Measurements from ENCODE around the gene ABLIM2. TPM values are rescaled to one million over a fixed set of nuclear protein-coding genes. Genes with fewer than 3 reads are reported as not detected.

ABLIM2 gene
- total and polyA plus RNA-seq, 2 of the 8 experiments (the other 6 are each of a cell fraction or from before 2014, with no cell fraction given) = 2.8 to 3.0 TPM

GRCh38 chr4:8177552-8177951 is 18.9 kb upstream of the ABLIM2 start (continued):
- TF ChIP-seq JUND (IDR thresholded peaks at IDR 0.05; ENCODE audit: low read length) = no peak

Measured in H1 (cell line).